NCI-H2196 (cell line): ENCODE data around the gene ISYNA1.

Source experiments
- DNase-seq: peaks from one replicate; lab custom pipeline; 2025; ENCODE audit not compliant: unreplicated experiment; lab: John Stamatoyannopoulos, UW

ISYNA1 gene

DNA sequence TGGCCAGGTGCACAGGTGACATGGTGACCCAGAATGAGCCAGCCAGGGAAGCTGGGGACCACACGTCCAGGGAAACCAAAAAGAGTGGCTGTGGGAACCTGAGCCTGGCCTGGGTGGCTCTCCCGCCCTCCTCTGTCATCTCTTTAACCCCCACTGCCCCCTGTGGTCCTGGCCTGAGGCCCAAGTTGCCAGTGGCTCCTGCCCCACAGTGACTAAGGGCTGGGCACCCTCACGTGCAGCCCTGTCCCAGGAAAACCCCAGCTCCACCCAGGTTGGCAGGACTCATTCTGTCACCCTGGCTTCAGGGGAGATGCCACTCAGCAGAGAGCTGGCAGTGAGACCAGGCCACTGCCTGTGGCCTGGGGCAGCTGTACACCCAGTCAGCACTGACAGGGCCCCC lies 30.6 kb upstream of the ISYNA1 start:
- no peak for DNase-seq

DNA sequence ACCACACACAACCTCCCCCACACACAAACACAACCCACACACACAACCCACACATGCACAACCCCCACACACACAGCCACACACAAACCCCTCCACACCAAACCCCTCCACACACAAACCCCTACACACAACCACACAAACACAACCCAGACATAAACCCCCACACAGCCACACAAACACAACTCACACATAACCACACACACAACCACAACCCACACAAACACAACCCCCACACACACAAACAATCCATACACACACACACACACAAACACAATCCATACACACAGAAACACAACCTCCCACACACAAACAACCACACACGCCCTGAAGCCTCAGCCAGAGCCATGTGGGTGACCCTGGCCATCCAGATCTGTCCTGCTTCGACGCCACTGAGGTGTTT lies 30.0 kb upstream of the ISYNA1 start:
- DNase-seq: no peak

DNA sequence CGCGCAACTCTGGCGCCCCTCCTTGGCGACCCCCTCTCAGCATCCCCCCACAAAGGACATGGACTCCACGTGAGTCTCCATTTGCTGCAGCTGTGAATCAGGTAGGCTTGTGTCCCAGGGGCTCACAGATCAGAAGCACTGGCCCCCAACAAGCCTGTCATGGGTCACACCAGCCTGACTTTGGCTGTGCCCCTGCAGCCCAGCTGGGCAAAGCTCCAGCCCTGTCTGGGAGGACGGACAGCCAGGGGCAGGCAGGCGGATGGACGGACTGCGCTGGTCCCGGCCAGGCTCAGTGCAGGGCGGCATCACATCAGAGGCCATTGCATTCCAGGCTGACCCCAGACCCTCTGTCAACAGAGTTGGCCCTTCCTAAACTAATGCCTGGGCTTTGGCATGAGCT lies 28.4 kb upstream of the ISYNA1 start:
- no peak for DNase-seq

DNA sequence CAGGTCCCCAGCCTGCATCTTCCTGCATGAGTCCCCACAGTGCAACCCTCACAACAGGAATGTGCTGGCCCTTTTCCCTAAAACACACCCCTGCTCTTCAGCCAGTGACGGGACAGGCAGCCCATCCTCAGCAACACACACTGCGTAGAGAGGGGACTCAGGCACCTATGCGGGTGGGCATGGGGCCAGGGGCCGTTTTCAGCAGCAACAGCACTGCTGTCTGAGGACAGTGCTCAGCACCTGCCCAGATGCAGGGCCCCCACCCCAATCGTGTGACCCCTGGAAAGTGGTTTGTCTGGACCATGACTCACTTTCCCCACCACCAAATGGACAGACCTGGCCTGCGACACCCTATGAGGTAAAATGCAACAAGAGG lies 28.0 kb upstream of the ISYNA1 start:
- DNase-seq: no peak

DNA sequence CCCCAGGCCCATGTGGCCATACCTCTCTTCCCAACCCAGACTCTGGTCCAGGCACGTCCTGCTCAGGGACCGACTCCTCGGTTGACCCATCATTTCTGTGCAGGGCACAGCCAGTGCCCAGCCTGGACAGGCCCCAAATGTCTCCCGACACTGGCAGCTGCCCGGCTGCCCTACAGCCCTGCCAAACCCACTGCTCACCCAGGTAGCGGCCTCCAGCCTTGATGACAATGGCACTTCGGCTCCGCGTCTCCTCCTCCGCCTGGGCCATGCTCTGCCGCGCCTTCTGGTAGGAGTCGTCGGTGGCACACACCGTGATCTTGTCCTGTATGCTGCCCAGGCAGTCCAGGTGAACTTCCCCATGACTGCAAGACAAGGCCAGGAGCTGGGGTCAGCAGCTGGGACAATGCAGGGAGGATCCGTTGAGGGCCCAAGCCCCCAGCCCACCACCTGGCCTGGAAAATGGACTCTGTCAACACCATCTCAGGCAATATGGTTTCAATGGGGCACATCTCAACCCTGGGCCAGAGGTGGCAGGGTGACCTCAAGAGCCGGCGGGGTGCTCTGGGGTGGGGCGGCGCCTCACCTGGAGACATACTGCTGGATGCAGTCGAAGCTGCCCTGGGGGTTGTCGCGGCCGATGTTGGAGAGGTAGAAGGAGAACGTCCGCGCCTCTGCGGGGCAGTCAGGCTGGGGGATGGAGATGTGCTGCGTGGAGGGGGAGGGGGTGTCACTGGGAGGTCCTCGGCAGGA lies 27.5 kb upstream of the ISYNA1 start:
- DNase-seq: no peak

DNA sequence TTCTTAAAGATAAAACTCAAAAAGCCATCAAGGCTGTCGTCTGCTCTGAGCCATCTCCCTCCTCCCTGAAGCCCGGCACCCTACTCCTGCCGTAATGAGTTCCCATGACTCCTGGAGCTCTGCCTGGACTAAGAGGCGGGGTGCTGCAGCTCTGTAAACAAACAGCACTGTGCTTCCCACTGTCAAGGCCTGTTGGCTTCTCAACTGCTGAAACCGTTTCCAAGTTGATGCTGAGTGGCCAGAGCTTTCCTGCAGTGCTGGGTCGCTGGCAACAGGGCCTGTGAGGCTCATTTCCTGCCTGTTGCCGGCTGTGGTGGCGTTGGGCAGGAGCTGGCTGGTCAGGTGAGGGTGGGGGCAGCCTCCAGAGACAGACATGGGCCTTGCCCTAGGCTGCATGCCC lies 26.7 kb upstream of the ISYNA1 start:
- DNase-seq: peak; percentile 92

DNA sequence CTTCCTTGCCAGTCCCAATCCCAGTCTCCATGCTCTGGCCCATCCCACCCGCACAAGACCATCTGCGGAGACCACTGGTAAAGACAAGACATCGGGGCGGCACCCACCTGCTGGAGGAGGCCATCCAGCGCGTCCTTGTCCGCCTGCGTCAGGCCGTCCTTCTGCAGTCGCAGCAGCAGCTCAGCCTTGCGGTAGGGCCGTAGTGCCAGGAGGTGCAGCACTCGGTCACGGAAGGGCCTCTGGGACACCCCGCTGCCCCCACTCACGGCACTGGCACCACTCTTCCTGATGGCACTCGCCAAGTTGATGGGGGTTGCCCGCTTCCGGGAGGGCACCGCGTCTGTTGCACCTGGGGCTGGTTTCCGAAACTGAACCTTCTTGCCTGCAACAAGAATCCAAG lies 23.5 kb upstream of the ISYNA1 start:
- DNase-seq: no peak

DNA sequence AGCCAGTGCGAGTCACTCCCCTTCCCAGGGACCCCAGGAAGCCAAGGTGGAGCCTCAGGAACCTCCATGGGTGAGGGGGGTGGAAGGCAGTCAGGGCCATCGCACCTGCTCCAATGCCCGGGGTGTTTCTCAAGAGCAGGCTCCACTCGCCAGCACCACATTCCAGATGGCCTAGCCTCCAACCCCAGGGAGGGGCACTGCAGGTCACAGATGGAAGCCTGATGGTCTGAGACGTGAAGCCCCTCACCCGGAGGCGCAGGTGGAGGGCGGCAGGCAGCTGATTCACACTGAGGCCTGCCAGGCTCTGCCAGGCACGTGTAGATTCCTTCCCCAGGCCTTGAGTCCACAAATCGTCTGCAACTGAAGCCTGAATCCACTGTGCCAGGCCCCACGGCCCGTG lies 23.0 kb upstream of the ISYNA1 start:
- no peak for DNase-seq

DNA sequence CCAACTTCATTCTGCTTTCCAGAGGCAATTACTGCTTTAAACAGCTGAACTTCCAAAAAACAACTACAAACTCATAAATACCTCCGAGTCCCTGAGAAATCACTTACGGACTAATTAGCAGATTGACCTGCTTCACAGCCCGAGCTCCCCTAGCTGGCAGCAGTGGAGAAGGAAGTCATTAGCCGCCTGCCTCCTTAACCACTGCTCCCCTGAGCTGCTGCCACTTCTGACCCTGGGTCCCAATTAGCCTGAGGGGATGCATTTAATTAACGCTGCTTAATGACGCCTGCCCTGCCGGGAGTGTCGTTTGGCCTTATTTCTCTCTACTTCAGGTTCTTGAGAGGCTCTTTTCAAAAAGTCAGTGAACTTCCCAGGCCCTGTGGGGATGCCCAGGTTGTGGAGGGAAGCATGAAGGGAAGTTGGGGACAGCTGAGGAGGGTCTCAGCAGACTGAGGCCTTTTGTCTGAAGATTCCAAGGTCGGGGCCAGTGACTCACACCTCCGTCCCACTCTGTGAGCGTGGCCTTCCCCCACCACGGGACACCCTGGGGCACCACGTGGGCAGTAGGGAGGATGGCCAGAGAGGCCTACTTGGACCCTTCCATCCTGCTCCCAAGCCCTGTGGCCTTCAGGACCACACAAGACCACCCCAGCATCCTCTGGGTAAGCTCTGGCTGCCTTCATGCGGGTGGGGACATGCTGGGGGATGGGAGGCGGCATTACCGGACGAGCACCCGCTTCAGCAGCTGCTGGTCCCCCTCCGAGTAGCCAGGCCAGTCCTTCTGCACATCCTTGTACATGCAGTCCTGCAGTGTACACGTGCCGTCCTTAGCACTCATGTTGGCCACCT lies 19.8 kb upstream of the ISYNA1 start:
- DNase-seq: no peak

DNA sequence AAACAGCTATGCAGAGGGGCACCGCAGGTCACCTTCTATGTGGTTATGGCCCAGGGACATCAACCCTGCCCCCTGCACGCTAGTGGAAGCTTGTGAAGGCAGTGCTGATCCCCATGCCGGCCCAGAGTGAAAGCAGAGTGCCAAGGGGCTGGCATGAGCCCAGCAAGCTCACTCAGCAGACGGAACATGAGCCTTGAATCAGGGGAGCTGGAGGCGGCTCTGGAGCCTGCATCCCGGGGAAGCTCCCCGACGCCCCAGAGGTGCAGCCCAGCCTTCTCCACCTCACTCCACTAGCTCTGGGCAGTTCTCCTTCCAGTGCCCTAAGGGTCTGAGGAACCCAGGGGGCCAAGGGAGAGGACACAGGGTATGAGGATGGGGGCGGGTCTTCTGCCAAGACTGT lies 19.0 kb upstream of the ISYNA1 start:
- no peak for DNase-seq

DNA sequence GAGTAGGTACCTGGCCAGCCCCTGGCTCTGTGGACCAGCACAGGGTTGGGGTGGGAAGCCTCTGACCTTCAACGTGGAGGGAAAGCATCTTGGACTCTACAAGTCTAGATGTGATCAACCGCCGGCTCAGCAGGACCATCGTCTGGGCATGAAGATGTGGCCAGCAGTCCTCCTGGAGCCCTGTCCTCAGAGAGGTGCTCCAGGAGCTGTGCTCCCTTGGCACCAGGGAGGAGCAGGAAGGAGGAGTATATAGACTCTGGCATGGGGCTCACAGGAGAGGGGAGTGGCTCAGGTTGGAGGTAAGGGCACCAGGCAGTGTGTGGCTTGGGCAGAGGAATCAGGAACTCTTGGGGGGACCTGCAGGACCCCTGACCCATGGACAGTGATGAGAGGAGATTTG lies 18.3 kb upstream of the ISYNA1 start:
- no peak for DNase-seq

DNA sequence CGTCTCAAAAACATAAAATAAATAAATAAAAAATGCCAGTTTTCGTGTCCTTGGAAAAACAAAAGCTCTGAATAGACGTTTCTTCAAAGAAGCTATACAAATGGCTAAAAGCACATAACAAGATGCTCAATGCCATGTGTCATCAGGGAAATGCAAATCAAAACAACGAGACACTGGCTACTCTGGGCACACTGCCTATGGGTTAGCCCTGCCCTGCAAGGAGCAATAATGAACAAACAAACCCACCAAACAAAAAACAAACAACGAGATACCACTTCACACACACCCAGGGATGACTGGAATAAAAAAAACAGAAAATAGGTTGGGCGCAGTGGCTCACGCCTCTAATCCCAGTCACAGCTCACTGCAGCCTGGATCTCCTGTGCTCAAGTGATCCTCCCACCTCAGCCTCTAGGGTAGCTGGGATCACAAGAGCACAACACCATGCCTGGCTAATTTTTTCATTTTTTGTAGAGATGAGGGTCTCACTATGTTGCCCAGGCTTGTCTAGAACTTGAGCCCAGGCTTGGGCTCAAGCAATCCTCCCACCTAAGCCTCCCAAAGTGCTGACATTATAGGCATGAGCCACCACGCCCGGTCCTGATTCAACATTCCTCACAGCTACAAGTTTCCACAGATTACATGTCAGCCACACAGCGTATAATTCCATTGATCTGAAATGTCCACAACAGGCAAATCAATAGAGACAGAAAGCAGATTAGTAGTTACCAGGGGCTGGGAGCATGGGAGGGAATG lies 15.5 kb upstream of the ISYNA1 start:
- no peak for DNase-seq

DNA sequence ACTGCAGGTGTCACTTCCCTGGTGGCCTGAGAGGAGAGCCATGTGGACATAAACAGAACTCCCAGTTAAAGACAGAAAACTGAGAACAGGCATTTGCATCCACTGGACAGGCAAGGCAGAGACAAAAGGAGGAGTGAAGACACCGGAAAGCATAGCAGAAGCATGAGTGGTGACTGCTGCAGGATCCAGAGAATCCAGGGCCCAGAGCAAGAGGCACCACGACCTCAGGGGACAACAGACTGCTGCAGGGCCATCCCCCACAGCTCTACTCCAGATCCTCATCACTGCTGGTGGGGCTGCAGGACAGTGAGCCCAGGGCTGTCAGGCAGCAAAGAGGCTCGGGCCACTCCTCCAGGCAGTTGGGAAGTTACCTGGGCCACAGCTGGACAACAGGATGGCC lies 14.5 kb upstream of the ISYNA1 start:
- no peak for DNase-seq

DNA sequence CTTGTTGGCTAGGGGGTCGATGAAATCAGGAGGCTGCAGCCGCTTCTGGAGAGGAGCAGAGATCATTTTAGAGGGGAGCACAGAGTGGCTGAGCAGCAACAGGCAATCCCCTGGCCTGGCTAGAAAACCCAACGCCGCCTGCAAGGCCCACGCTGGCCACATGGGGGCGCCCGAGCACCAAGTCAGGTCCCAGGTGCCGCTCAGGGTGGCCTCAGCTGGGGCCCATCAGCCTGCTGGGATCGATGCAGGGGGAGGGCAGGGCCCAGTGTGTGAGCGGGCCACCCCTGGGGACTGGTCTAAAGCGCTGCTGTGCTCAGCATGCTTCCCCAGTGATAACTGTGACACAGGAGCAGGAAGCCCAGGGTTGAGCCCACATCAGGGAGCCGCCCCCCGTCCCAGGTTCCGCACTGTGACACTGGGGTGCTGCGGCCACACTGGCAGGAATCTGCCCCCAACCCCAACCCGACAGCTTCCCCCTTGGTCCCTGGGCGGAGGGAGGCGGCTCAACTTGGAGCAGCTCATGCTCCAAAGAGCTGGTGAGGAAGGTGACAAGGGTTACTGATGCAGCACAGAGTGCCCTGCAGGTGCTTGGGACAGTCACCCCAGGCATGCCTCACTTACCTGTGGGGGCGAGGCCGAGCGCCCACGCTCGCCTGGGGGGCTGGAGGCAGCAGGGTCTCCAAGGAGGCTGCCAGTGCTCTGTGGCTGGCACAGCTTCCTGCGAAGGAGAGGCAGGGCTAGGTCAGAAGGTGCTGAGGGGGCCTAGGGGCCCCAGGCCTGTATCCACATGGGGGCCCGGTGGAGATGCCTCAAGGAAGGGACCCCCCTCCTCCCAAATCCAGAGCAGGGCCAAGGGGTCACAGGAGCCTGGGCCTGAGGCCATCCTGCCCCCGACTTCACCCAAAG lies 13.3 kb upstream of the ISYNA1 start:
- DNase-seq: peak; percentile 84

DNA sequence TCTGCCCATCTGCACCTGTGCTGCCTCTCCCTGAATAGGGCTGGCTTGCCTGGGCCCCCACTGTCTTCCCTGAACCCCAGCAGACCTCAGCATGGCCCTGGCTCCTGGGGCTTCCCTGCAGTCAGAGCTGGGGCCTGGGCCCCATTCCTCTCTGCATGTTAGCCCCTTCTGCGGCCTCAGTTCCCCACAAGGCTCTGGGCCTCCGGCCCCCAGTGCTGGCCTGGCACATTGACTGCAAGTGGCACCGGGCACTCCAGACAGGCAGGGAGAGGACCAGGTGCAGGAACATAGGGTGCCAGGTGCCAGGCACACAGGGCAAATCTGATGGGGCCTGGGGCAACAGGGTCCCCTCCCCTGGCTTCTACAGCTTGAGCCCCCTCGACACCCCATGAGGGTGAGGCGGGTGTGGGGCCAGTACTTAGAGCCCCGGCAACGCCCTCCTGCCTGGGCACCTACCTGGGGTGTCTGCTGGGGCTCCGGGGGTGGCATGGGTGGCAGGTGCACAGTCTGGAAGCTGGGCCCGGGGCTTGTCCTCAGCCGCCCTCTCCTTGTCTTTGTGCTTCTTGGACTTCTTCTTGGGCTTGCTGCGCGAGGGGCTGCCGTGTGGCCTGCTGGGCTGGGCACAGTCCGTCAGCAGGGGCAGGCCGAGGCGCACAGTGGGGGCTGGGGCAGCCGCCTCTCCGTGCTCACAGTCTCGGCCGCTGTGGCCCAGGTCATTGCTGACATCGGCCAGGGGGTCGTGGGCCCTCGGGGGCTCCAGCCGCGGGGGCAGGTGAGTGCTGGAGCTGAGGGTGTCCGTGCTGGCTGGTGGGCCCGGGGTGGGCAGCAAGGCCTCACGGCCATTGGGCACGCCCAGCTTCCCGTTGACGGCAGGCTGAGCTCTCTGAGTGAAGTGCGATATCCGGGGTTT lies 12.3 kb upstream of the ISYNA1 start:
- no peak for DNase-seq

DNA sequence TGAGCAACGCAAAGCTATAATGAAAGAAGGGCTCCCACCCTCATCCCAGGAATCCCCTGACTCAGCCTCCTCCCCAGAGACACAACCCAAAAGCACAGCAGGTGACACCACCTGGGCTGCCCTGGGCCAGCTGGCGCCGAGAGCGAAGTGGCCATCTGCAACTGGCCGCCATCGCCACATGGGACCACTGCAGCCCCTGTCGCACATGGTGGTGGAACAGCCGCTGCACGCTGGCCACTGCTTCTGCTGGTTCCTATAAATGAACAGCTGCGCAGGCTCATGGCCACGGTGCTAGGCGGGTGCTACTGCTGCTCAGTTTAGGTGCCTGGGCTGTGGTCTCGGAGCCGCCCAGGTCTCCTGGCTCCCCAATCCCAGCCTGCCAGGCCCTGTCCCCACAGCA lies 11.6 kb upstream of the ISYNA1 start:
- DNase-seq: no peak

DNA sequence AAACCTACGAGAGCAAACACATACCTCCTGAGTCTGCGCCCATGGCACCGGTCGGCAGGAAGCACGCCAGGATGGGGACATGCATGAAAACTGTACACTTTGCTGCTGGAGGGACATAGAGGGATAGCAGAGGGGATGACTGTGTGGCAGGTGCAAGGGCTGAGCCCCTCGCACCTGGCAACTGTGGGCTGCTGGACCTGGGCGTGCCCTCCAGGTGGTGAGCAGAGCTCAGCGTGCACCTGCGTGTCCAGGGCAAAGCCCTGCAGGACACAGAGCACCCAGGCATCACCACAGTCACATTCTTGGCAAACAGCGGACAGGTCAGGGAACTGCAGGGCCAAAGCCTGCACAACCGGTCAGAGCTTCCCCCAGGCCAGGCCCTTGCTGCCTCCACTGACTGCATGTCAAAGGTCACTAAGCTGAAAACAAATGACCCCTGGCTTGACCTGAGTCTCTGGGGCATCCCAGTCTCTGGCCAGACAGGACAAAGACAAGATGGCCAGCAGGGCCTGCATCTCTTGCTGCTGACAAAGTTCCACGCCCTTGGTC lies 9.0 kb upstream of the ISYNA1 start:
- DNase-seq: no peak

DNA sequence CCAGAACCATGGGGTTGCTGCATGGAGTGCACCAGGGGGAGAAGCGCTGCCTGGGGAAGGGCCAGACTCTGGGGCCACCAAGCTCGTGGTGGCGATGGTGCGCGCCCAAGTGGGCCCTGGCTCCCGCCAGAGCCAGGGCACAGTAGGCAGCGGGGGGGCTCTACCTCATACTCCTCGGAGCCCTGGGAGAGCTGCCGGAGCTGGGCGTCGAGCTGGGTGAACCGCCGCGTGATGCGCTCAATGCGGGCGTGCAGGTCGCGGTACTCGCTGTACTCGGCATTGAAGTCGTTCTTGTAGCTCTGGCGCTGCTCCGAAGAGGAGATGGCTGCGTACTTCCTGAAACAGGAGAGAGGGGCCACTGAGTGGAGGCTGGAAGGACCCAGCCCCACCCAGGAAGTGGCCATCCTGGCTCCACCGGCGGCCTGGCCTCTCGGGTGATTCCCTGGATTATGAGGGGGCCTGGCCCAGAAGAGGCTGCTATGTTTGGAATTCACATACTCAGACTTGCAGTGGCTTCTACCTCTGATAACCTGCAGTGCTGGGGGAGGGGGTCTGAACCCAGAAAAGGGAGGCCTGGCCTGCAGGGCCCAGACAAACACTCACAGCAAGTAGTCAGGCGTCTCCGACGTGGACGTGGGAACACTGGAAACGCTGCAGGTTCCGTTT lies 8.3 kb upstream of the ISYNA1 start:
- DNase-seq: no peak
